Measurements from ENCODE around the gene FBLN1. TPM values are rescaled to one million over a fixed set of nuclear protein-coding genes. Genes with fewer than 3 reads are reported as not detected.

The FBLN1 gene
- polyA plus RNA-seq, 1 donor from 2014 or later, result 3.4 TPM

- H3K4me2 ChIP-seq (ENCODE audit: low read length), result no peak overlapping the region
- H3K79me2 ChIP-seq (replicated peaks; ENCODE audit: insufficient read depth, low read length), result no peaks in the 10 kb centered on the region
- H2AFZ ChIP-seq (ENCODE audit: low read depth, low read length), result no peak overlapping the region
- no peaks in the 10 kb centered on the region for H3K36me3 ChIP-seq (ENCODE audit: insufficient read depth, low read length)
- TF ChIP-seq EZH2 (IDR thresholded peaks at IDR 0.05; ENCODE audit: borderline replicate concordance, insufficient read depth, low read length, poor library complexity, severe bottlenecking), result no peak
- H3K9me2 ChIP-seq (ENCODE audit: insufficient read depth, low read length), result no peaks in the 10 kb centered on the region
- H4K20me1 ChIP-seq (ENCODE audit: insufficient read depth), result no peaks in the 10 kb centered on the region
- no peaks in the 10 kb centered on the region for H3K27me3 ChIP-seq (ENCODE audit: insufficient read depth, low read depth, low read length)
- no peaks in the 10 kb centered on the region for H3K9me3 ChIP-seq (ENCODE audit: low read length)
- no peaks in the 10 kb centered on the region for H3F3A ChIP-seq (ENCODE audit: insufficient read depth, low read length, poor library complexity, severe bottlenecking)
- H3K4me3 ChIP-seq (ENCODE audit: low read length), result no peak overlapping the region
- H3K27ac ChIP-seq (ENCODE audit: low read length), result no peak overlapping the region
- no peak overlapping the region for H3K9ac ChIP-seq (ENCODE audit: low read length)
These were observed 96.0 kb downstream of the FBLN1 start for GRCh38 chr22:45598596-45599217.

GRCh38 chr22:45599836-45600577, 97.3 kb downstream of the FBLN1 start:
- Histone ChIP-seq H3F3A (ENCODE audit: insufficient read depth, low read length, poor library complexity, severe bottlenecking) (no peaks in the 10 kb centered on the region), H3K27ac (ENCODE audit: low read length) (no peak overlapping the region), H3K36me3 (ENCODE audit: insufficient read depth, low read length) (no peaks in the 10 kb centered on the region), H3K9ac (ENCODE audit: low read length) (no peak overlapping the region), H3K4me3 (ENCODE audit: low read length) (no peak overlapping the region), H3K4me2 (ENCODE audit: low read length) (no peak overlapping the region), H3K79me2 (replicated peaks; ENCODE audit: insufficient read depth, low read length) (no peaks in the 10 kb centered on the region), H3K9me3 (ENCODE audit: low read length) (no peaks in the 10 kb centered on the region), H4K20me1 (ENCODE audit: insufficient read depth) (no peaks in the 10 kb centered on the region), H3K9me2 (ENCODE audit: insufficient read depth, low read length) (no peaks in the 10 kb centered on the region), H2AFZ (ENCODE audit: low read depth, low read length) (no peak overlapping the region), H3K27me3 (ENCODE audit: insufficient read depth, low read depth, low read length) (no peaks in the 10 kb centered on the region)
- no peak for TF ChIP-seq REST (IDR thresholded peaks at IDR 0.05; ENCODE audit: borderline replicate concordance)
- TF ChIP-seq SMC3 (conservative IDR thresholded peaks at IDR 0.05; ENCODE audit: poor library complexity), result no peak
- no peak for TF ChIP-seq EP300 (conservative IDR thresholded peaks at IDR 0.05; ENCODE audit: poor library complexity, severe bottlenecking)
- TF ChIP-seq RAD21 (conservative IDR thresholded peaks at IDR 0.05), result no peak
- TF ChIP-seq TAF1 (IDR thresholded peaks at IDR 0.05; ENCODE audit: low read depth), result no peak
- TF ChIP-seq EZH2 (IDR thresholded peaks at IDR 0.05; ENCODE audit: borderline replicate concordance, insufficient read depth, low read length, poor library complexity, severe bottlenecking), result no peak
- no peak for TF ChIP-seq POLR2AphosphoS5 (IDR thresholded peaks at IDR 0.05)
- no peak for TF ChIP-seq MXI1 (conservative IDR thresholded peaks at IDR 0.05; ENCODE audit: poor library complexity, severe bottlenecking)
- no peak for TF ChIP-seq CTCF (IDR thresholded peaks at IDR 0.05; ENCODE audit: poor library complexity, severe bottlenecking)

Data from neural cell (in vitro differentiated cells).